ENCODE results near the gene IGFBP7.

The IGFBP7 gene

DNA sequence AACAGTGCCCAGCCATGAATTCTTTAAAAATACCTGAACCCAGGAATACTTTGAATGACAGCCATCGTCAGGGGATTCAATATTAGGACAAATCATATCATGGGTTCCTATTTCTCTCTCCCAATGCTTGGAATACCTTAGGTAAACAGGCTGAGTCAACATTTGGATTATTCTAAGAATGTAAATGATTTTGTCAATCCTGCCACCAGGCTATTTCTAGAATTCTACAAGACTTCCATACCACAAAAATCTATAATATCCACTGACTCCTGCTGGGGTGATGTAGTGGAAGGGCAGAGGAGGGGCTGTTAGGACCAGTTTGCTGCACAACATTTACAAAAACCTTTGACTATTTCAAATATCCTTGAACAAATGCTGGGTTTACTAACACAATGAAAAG is 65.2 kb downstream of the IGFBP7 start:
- no peak overlapping the region for H3K4me3 ChIP-seq (ENCODE audit: low read depth, low read length)
- TF ChIP-seq, protein P1, sequence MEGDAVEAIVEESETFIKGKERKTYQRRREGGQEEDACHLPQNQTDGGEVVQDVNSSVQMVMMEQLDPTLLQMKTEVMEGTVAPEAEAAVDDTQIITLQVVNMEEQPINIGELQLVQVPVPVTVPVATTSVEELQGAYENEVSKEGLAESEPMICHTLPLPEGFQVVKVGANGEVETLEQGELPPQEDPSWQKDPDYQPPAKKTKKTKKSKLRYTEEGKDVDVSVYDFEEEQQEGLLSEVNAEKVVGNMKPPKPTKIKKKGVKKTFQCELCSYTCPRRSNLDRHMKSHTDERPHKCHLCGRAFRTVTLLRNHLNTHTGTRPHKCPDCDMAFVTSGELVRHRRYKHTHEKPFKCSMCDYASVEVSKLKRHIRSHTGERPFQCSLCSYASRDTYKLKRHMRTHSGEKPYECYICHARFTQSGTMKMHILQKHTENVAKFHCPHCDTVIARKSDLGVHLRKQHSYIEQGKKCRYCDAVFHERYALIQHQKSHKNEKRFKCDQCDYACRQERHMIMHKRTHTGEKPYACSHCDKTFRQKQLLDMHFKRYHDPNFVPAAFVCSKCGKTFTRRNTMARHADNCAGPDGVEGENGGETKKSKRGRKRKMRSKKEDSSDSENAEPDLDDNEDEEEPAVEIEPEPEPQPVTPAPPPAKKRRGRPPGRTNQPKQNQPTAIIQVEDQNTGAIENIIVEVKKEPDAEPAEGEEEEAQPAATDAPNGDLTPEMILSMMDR (IDR thresholded peaks at IDR 0.05; ENCODE audit: control insufficient read depth, extremely low read depth, insufficient read depth): no peak
- no peak for DNase-seq (ENCODE audit: low read depth)

DNA sequence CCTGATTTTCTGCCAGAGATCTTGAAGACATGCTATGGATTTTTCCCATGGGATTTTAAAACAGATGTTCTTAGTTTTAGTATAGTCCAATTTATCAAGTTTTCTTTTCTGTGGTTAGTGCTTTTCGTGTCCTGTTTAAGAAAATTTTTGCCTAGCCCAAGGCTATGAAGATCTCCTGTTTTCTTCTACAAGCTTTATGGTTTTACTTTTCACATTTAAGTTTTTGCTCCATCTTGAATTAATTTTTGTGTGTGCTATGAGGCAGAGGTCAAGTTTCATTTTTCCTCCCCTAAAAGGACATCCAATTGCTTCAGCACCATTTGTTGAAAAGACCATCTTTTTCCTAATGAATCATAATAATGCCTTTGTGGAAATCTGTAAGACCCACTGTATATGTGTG is 65.9 kb downstream of the IGFBP7 start:
- DNase-seq (ENCODE audit: low read depth): no peak
- TF ChIP-seq, protein P1 (IDR thresholded peaks at IDR 0.05; ENCODE audit: control insufficient read depth, extremely low read depth, insufficient read depth): no peak
- H3K4me3 ChIP-seq (ENCODE audit: low read depth, low read length): no peak overlapping the region

- no peak for DNase-seq (ENCODE audit: low read depth)
- no peak overlapping the region for H3K4me3 ChIP-seq (ENCODE audit: low read depth, low read length)
- TF ChIP-seq, protein P1 (IDR thresholded peaks at IDR 0.05; ENCODE audit: control insufficient read depth, extremely low read depth, insufficient read depth): no peak
These were observed 66.6 kb downstream of the IGFBP7 start for GRCh38 chr4:57043347-57044251.

- TF ChIP-seq, protein P1 (IDR thresholded peaks at IDR 0.05; ENCODE audit: control insufficient read depth, extremely low read depth, insufficient read depth): no peak
- no peak overlapping the region for H3K4me3 ChIP-seq (ENCODE audit: low read depth, low read length)
These were observed 67.4 kb downstream of the IGFBP7 start for GRCh38 chr4:57042711-57043169.

GRCh38 chr4:57041020-57041419 is 69.2 kb downstream of the IGFBP7 start:
- TF ChIP-seq, protein P1 (IDR thresholded peaks at IDR 0.05; ENCODE audit: control insufficient read depth, extremely low read depth, insufficient read depth): no peak
- DNase-seq (ENCODE audit: low read depth): no peak
- no peak overlapping the region for H3K4me3 ChIP-seq (ENCODE audit: low read depth, low read length)

More at GRCh38 chr4:57042711-57043169, 67.4 kb downstream of the IGFBP7 start:
- DNase-seq (ENCODE audit: low read depth): no peak

- no peak overlapping the region for H3K4me3 ChIP-seq (ENCODE audit: low read depth, low read length)
- DNase-seq (ENCODE audit: low read depth): no peak
- TF ChIP-seq, protein P1 (IDR thresholded peaks at IDR 0.05; ENCODE audit: control insufficient read depth, extremely low read depth, insufficient read depth): no peak
These were observed 69.7 kb downstream of the IGFBP7 start for GRCh38 chr4:57040510-57040909.
